Measurements from ENCODE around the gene GLI3. TPM values are rescaled to one million over a fixed set of nuclear protein-coding genes. Genes with fewer than 3 reads are reported as not detected.

Gene GLI3
- total RNA-seq, 1 donor from 2014 or later, result 27.7 TPM

DNA sequence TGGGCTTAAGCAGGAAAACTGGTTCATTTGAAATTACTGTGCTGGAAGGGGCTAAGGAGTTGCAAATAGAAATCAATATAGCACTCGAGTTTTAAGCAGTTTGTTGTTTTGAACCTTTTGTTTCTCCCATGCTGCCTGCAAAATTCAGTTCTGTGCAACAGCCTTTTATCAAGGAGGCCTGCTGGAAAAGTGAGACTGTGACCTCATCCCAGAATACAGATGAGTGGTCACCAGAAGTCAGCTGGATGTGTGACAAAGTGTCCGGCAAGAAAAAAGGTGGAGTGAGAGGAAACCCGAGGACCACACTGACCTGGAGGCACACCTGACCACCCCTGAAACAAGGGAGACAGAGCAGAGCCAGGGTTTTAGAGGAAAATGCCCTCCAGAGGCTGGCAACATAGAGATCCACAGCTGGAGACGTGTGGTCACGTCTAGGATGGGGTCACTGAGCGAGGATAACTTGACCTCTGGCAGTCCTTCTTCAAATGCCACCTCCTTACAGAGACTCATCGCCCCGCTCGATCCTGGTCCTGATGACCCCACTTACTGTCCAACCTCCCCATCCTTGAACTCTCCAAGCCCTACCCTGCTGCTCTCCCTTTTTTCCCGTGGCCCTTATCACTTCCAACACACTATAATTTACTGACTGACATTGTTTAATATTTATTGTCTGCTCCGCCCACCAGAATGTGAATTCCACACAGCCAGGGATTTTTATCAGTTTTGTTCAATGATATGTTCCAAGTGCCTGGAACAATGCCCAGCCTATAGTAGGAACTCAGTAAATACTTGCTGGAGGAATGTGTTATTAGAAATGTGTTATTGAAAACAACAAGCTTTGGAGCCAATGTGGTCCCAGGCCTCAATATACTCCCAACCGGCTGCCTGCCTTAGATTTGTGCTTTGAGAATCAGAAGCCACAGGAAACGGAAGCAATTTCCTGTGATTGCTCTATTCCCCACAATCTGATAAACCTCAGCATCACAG is 243.8 kb downstream of the GLI3 start:
- H3K9me3 ChIP-seq (ENCODE audit: insufficient read depth, low read depth, low read length), result no peaks in the 10 kb centered on the region
- H3K36me3 ChIP-seq (ENCODE audit: insufficient read depth, low read length), result no peaks in the 10 kb centered on the region
- no peaks in the 10 kb centered on the region for H4K20me1 ChIP-seq (ENCODE audit: insufficient read depth, low read length)
- no peak overlapping the region for H3K4me3 ChIP-seq (ENCODE audit: insufficient read depth, low read depth, low read length)
- H3K4me3 Mint-ChIP-seq (ENCODE audit: unreplicated experiment), result no peak overlapping the region
- H3K27me3 ChIP-seq (ENCODE audit: insufficient read depth, low read length), result no peaks in the 10 kb centered on the region
- H3K36me3 Mint-ChIP-seq (ENCODE audit: low read depth, unreplicated experiment), result peaks cover 3% of the 10 kb centered on the region
- no peaks in the 10 kb centered on the region for H3K9me3 Mint-ChIP-seq (ENCODE audit: unreplicated experiment)
- peak overlapping the region; percentile 15 for H3K4me2 ChIP-seq (ENCODE audit: low read length)
- H3K27ac ChIP-seq (ENCODE audit: low read depth, low read length), result no peak overlapping the region
- TF ChIP-seq, protein P1, sequence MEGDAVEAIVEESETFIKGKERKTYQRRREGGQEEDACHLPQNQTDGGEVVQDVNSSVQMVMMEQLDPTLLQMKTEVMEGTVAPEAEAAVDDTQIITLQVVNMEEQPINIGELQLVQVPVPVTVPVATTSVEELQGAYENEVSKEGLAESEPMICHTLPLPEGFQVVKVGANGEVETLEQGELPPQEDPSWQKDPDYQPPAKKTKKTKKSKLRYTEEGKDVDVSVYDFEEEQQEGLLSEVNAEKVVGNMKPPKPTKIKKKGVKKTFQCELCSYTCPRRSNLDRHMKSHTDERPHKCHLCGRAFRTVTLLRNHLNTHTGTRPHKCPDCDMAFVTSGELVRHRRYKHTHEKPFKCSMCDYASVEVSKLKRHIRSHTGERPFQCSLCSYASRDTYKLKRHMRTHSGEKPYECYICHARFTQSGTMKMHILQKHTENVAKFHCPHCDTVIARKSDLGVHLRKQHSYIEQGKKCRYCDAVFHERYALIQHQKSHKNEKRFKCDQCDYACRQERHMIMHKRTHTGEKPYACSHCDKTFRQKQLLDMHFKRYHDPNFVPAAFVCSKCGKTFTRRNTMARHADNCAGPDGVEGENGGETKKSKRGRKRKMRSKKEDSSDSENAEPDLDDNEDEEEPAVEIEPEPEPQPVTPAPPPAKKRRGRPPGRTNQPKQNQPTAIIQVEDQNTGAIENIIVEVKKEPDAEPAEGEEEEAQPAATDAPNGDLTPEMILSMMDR (IDR thresholded peaks at IDR 0.05; ENCODE audit: insufficient read depth, low read depth, low read length), result no peak
- TF ChIP-seq EZH2 (IDR thresholded peaks at IDR 0.05; ENCODE audit: insufficient read depth, low read length), result no peak
- no peaks in the 10 kb centered on the region for H3K27me3 Mint-ChIP-seq (ENCODE audit: low read depth, unreplicated experiment)
- no peak for FAIRE-seq
- H2AFZ ChIP-seq (ENCODE audit: low read depth, low read length), result no peak overlapping the region
- peaks cover 22% of the 10 kb centered on the region for H3K4me1 Mint-ChIP-seq (ENCODE audit: low read depth, unreplicated experiment)
- DNase-seq (ENCODE audit: low read depth), result peak; percentile 70
- H3K27ac Mint-ChIP-seq (ENCODE audit: unreplicated experiment), result no peak overlapping the region
- H3K79me2 ChIP-seq (ENCODE audit: insufficient read depth, low read length), result no peaks in the 10 kb centered on the region
- H3K4me1 ChIP-seq (ENCODE audit: insufficient read depth, low read length), result peaks cover 61% of the 10 kb centered on the region
- no peak overlapping the region for H3K9ac ChIP-seq (ENCODE audit: low read length)

DNA sequence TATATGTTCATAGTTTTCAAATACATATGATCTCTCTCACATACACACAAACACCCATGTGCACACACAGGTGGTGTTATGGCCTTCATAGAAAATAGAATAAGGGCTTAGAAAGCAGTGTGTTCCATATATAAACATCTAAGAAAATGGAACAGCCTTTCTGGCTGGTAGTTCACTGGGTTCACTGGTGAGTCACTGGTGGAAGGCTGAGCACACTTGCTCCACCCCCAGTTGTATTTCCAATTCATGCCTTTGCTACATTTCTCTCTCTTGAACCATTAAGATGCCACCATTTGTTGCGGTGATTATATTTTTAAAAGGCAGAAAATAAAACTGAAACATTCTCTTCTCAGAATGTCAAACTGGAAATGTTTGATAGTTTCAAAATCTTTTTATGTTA is 252.1 kb downstream of the GLI3 start:
- H3K9me3 Mint-ChIP-seq (ENCODE audit: unreplicated experiment), result no peaks in the 10 kb centered on the region
- no peaks in the 10 kb centered on the region for H3K36me3 Mint-ChIP-seq (ENCODE audit: low read depth, unreplicated experiment)
- H3K4me1 Mint-ChIP-seq (ENCODE audit: low read depth, unreplicated experiment), result peaks cover 9% of the 10 kb centered on the region
- H3K36me3 ChIP-seq (ENCODE audit: insufficient read depth, low read length), result no peaks in the 10 kb centered on the region
- FAIRE-seq, result peak; percentile 56
- no peak overlapping the region for H3K9ac ChIP-seq (ENCODE audit: low read length)
- no peak overlapping the region for H2AFZ ChIP-seq (ENCODE audit: low read depth, low read length)
- no peaks in the 10 kb centered on the region for H3K27me3 ChIP-seq (ENCODE audit: insufficient read depth, low read length)
- H3K27ac ChIP-seq (ENCODE audit: low read depth, low read length), result no peak overlapping the region
- TF ChIP-seq, protein P1 (IDR thresholded peaks at IDR 0.05; ENCODE audit: insufficient read depth, low read depth, low read length), result no peak
- no peak for TF ChIP-seq EZH2 (IDR thresholded peaks at IDR 0.05; ENCODE audit: insufficient read depth, low read length)
- H4K20me1 ChIP-seq (ENCODE audit: insufficient read depth, low read length), result no peaks in the 10 kb centered on the region
- no peak overlapping the region for H3K4me3 ChIP-seq (ENCODE audit: insufficient read depth, low read depth, low read length)
- no peaks in the 10 kb centered on the region for H3K79me2 ChIP-seq (ENCODE audit: insufficient read depth, low read length)
- no peak overlapping the region for H3K27ac Mint-ChIP-seq (ENCODE audit: unreplicated experiment)
- peak overlapping the region; percentile 5 for H3K4me2 ChIP-seq (ENCODE audit: low read length)
- peaks cover 9% of the 10 kb centered on the region for H3K4me1 ChIP-seq (ENCODE audit: insufficient read depth, low read length)
- H3K9me3 ChIP-seq (ENCODE audit: insufficient read depth, low read depth, low read length), result no peaks in the 10 kb centered on the region
- H3K27me3 Mint-ChIP-seq (ENCODE audit: low read depth, unreplicated experiment), result no peaks in the 10 kb centered on the region
- DNase-seq (ENCODE audit: low read depth), result peak; percentile 44
- no peak overlapping the region for H3K4me3 Mint-ChIP-seq (ENCODE audit: unreplicated experiment)
